ENCODE results near the gene MALRD1.

GRCh38 chr10:19231034-19231433 lies 182.4 kb downstream of the MALRD1 start:
- no peak for TF ChIP-seq CTCF (IDR thresholded peaks at IDR 0.05)
- TF ChIP-seq POLR2A (IDR thresholded peaks at IDR 0.05): no peak

Measured in body of pancreas (tissue), 4 donors.